HCT116 (cell line): Measurements from ENCODE around the gene SAP30L.

ENCODE experiments used
- POLR2AphosphoS5 ChIP-seq: IDR thresholded peaks from 2 replicates; pipeline ENCODE4 v1.6.1; 2011; ENCODE audit warnings: mild to moderate bottlenecking, low read depth, low read length, moderate library complexity
- TF ChIP-seq, protein P1 (sequence below): IDR thresholded peaks from 2 replicates; pipeline ENCODE4 v1.6.1; 2012
- TF ChIP-seq, protein P2 (sequence below), 3 experiments: fragments of 200-600 bp in 1 of 3; sonication (generic) in 1 of 3; IDR thresholded peaks in 2 of 3; conservative IDR thresholded peaks in 1 of 3; 2 replicates each; pipeline ENCODE4 v1.5.1; 2012 to 2017; ENCODE audit warnings: low read depth in 2 of 3, low read length in 2 of 3, antibody characterized with exemption in 1 of 3, borderline replicate concordance in 1 of 3, control low read depth in 1 of 3, mild to moderate bottlenecking in 1 of 3, mixed read lengths in 1 of 3, mixed run types in 1 of 3, moderate library complexity in 1 of 3; ENCODE audit not compliant: insufficient read depth in 1 of 3

DNA sequence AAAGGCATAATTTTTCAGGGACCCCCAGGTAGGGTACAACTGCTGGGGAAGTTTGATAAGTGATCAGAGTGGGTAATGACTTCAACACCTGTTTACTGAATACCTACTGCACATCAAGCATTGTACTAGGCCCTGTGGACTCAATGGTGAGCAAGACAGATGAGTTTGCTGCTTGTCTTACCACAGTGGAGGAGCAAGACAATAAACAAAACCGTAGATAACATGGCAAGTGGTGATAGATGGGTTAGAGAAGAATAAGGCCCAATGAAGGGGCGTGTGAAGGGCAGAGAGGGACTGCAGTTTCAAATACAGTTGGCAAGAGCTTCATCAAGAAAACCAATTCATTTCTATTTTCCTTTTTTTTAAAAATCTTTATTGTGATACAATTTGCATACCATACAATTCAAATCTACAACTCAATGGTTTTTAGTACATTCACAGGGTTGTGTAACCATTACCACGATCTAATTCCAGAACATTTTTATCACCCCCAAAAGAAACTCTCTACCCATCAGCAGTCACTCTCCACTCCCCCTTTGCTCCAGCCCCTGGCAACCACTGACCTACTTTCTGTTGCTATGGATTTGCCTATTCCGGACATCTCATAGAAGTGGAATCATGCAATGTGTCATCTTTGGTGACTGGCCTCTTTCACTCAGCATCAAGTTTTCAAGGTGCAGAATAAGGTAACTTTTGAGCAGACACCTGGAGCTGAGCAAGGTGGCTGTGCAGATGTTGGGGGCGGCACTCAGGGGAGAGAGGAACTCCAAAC lies 64.2 kb downstream of the SAP30L start:
- TF ChIP-seq, protein P1, sequence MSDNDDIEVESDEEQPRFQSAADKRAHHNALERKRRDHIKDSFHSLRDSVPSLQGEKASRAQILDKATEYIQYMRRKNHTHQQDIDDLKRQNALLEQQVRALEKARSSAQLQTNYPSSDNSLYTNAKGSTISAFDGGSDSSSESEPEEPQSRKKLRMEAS: no peak
- TF ChIP-seq, protein P2, sequence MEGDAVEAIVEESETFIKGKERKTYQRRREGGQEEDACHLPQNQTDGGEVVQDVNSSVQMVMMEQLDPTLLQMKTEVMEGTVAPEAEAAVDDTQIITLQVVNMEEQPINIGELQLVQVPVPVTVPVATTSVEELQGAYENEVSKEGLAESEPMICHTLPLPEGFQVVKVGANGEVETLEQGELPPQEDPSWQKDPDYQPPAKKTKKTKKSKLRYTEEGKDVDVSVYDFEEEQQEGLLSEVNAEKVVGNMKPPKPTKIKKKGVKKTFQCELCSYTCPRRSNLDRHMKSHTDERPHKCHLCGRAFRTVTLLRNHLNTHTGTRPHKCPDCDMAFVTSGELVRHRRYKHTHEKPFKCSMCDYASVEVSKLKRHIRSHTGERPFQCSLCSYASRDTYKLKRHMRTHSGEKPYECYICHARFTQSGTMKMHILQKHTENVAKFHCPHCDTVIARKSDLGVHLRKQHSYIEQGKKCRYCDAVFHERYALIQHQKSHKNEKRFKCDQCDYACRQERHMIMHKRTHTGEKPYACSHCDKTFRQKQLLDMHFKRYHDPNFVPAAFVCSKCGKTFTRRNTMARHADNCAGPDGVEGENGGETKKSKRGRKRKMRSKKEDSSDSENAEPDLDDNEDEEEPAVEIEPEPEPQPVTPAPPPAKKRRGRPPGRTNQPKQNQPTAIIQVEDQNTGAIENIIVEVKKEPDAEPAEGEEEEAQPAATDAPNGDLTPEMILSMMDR (IDR thresholded peaks at IDR 0.05 in 2 of 3, conservative IDR thresholded peaks at IDR 0.05 in 1 of 3; ENCODE audit: borderline replicate concordance in 1 of 3, insufficient read depth in 1 of 3, low read depth in 2 of 3, low read length in 2 of 3): no peak
- no peak for TF ChIP-seq POLR2AphosphoS5
